SKM-1 (cell line): ENCODE results near the gene ANKRD49.
"Not testable (repeated sequence)": the region's sequence is repeated elsewhere in the genome, so short reads cannot be mapped to it uniquely, and the experiment has no call there.

Experiments used
- DNase-seq: peaks from one replicate; lab custom pipeline; 2025; ENCODE audit not compliant: unreplicated experiment; lab: John Stamatoyannopoulos, UW

Gene ANKRD49

GRCh38 chr11:94506513-94506912 lies 12.7 kb downstream of the ANKRD49 start:
- DNase-seq, result not testable (repeated sequence)

GRCh38 chr11:94507485-94507884 lies 13.7 kb downstream of the ANKRD49 start:
- no peak for DNase-seq

- no peak for DNase-seq
Observed at GRCh38 chr11:94511932-94512781, 18.4 kb downstream of the ANKRD49 start, which contains the start of gene C11orf97. Gene C11orf97, plus strand, starts transcription at chr11:94512461. Its CDS starts 68 bp downstream, at chr11:94512529.

GRCh38 chr11:94513091-94513490 lies 19.3 kb downstream of the ANKRD49 start:
- DNase-seq, result no peak

GRCh38 chr11:94515398-94515797 lies 21.6 kb downstream of the ANKRD49 start:
- DNase-seq, result no peak

GRCh38 chr11:94516725-94517124 lies 22.9 kb downstream of the ANKRD49 start:
- DNase-seq, result no peak

- no peak for DNase-seq
Observed at GRCh38 chr11:94518300-94518699, 24.5 kb downstream of the ANKRD49 start.

- peak; percentile 34 for DNase-seq
Observed at GRCh38 chr11:94519478-94520084, 25.8 kb downstream of the ANKRD49 start.

GRCh38 chr11:94521684-94522083 lies 27.9 kb downstream of the ANKRD49 start:
- DNase-seq, result no peak

- no peak for DNase-seq
Observed at GRCh38 chr11:94524341-94524740, 30.6 kb downstream of the ANKRD49 start.

- DNase-seq, result no peak
Observed at GRCh38 chr11:94525546-94526324, 32.0 kb downstream of the ANKRD49 start.

- DNase-seq, result no peak
Observed at GRCh38 chr11:94526645-94527438, 33.1 kb downstream of the ANKRD49 start.

GRCh38 chr11:94528551-94528950 lies 34.8 kb downstream of the ANKRD49 start:
- DNase-seq, result no peak

- DNase-seq, result no peak
Observed at GRCh38 chr11:94532211-94532610, 38.4 kb downstream of the ANKRD49 start.

GRCh38 chr11:94533206-94533605 lies 39.4 kb downstream of the ANKRD49 start:
- no peak for DNase-seq

- DNase-seq, result peak; percentile 29
Observed at GRCh38 chr11:94533696-94534630, 40.2 kb downstream of the ANKRD49 start.

GRCh38 chr11:94536386-94536785 lies 42.6 kb downstream of the ANKRD49 start:
- DNase-seq, result no peak

GRCh38 chr11:94537031-94537600 lies 43.3 kb downstream of the ANKRD49 start:
- DNase-seq, result no peak

- no peak for DNase-seq
Observed at GRCh38 chr11:94539420-94539819, 45.6 kb downstream of the ANKRD49 start.
